Fibroblast of upper back skin (primary cell): Measurements from ENCODE around the gene MBD3L5.
"Not testable (repeated sequence)": the region's sequence is repeated elsewhere in the genome, so short reads cannot be mapped to it uniquely, and the experiment has no call there.

ENCODE experiments used
- DNase-seq: peaks from one replicate; pipeline ENCODE4 v3.0.0-alpha.2; 2013

MBD3L5 gene

GRCh38 chr19:7054635-7055368 lies 24.4 kb downstream of the MBD3L5 start:
- not testable (repeated sequence) for DNase-seq

DNA sequence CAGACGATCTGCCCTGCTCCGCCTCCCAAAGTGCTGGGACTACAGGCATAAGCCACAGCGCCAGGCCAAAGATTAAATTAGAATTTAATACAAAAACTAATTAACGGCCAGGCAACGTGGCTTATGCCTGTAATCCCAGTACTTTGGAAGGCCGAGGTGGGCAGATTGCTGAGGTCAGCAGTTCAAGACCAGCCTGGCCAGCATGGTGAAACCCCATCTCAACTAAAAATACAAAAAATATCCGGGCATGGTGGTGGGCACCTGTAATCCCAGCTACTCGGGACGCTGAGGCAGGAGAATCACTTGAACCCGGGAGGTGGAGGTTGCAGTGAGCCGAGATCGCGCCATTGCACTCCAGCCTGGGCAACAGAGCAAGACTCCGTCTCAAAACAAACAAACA lies 25.3 kb downstream of the MBD3L5 start:
- DNase-seq = not testable (repeated sequence)

DNA sequence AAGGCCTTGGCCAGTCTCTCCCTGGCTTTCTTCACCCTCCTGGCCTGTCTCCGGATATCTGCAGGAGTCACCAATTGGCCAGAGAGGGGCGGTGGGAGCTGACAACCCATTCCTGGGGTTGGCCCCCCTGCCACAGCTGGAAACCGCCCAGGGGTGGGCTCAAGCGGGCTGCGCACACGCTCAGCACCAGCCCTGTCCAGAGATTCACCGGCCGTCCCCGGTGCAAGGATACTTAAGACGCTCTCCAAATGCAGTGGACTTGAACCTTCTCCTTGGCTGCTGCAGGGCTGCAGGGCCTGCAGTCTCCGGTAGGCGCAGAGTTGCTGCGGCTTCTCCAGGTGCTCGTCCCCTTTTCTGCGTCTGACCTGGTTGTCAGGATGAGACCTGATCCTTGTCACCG lies 26.0 kb downstream of the MBD3L5 start:
- DNase-seq = not testable (repeated sequence)

GRCh38 chr19:7058576-7058975 lies 28.2 kb downstream of the MBD3L5 start, which contains the start of gene MBD3L3:
Gene MBD3L3, minus strand, starts transcription at chr19:7058676. Its CDS starts 71 bp downstream, at chr19:7058605.
- DNase-seq = not testable (repeated sequence)

DNA sequence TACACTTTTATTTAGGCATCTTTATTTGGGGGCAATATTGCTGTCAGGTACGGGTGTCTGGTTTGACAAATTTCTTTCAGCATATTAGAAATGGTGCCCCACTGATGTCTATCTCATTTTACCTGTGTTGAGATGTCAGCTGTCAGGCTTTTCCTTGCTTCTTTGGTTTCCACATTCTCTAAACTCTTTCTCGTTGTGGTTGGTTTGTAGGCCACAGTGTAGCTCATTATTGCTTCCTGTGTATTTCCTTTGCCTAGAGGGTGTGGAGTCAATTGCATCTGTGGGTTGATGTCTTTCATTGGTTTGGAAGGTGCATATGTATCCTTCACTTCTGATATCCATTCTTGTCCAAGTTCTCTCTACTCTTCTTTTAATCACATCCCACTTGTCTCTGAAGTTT lies 29.6 kb downstream of the MBD3L5 start:
- not testable (repeated sequence) for DNase-seq

DNA sequence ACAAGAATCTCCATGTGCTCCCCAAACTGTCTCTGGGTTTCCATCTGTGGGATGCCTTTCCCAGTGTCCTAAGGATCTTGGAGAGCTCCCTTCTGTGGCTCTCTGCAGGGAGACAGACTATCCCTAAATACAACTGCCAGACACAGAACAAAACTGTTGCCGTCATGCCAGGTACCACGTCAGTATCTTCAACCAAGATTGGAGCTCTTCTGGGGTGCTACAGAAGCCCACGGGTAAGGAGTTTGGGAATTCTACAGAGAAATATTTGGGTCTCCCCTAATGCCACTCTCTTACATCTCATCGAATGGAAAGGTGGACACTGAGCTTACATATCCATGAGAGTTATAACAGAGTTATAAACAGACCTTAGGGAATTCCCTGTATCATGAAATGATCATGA lies 33.0 kb downstream of the MBD3L5 start:
- DNase-seq = no peak

DNA sequence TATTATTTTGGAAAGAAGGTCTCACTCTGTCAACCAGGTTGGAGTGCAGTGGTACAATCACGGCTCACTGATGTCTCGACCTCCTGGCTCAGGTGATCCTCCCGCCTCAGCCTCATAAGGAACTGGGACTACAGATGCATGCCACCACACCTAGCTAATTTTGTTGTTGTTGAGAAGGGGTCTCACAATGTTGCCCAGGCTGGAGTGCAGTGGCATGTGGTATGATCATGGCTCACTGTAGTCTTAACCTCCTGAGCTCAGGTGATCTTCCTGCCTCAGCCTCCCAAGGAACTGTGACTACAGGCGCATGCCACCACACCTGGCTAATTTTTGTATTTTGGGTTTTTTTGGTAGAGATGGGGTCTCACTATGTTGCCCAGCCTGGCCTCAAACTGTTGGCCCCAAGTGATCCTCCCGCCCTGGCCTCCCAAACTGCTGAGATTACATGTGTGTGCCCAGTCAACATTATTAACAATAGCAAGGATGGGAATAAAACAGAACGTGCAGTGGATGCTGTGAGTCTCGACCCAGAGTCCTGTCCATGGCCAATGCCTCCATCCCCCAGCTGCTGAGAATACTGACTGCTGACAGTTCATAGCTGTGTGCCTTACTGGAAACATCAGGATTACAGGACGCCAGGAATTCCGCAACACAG lies 33.5 kb downstream of the MBD3L5 start:
- DNase-seq = no peak

DNA sequence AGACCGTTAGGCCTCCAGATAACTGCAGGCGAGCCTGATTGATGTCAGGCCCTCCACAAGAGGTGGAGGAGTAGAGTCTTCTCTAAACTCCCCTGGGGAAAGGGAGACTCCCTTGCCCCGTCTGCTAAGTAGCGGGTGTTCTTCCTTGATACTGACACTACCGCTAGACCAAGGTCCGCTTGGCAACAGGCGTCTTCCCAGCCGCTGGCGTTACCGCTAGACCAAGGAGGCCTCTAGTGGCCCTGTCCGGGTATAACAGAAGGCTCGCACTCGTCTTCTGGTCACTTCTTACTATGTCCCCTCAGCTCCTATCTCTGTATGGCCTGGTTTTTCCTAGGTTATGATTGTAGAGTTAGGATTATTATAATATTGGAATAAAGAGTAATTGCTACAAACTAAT lies 36.7 kb downstream of the MBD3L5 start:
- not testable (repeated sequence) for DNase-seq

GRCh38 chr19:7067716-7068115 lies 37.3 kb downstream of the MBD3L5 start:
- DNase-seq = peak; percentile 44

- no peak for DNase-seq
Measured at GRCh38 chr19:7068599-7068998, 38.2 kb downstream of the MBD3L5 start.

DNA sequence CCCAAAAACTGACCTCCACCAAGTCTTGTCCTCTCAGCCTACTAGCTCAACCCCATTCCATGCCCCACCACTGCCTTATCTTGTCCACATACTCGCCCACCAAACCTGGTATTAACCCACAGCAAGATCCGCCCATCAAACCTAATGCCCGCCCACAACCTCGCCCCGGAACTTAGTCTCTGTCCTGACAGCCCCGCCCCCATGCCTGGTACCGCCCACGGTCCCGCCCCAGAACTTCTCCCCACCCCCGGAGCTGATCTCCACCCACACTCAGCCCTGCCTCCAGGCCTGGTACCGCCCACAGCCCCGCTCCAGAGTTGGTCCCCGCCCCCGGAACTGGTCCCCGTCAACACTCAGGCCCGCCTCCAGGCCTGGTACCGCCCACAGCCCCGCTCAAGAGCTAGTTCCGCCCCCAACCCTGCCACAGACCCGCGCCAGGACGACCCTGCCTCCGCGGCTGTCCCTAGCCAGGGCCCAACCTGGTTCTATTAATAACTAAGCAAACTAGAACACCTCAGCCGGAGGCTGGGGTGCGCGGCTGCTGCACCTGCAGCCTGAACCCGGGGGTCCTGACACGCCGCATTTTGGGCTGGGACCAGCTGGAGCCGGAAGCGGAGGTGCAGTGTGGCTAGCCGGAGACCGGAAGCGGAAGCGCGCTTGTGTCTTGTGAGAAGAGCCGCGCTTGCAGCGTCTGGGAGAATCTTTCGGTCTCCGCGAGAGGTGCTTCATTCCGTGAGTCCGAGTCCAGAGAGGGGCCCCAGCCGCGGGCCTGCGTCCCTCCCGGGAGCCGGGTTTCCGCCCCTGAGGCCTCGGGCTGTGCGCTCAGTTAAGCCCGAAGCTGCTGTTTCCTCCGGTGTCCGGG lies 38.9 kb downstream of the MBD3L5 start, which contains the start of gene ZNF557:
ZNF557 (plus strand) TSS at position 662 of the 862 bp plus-strand sequence. CDS start 5,372 bp downstream, outside the sequence.
- peak; percentile 96 for DNase-seq

GRCh38 chr19:7069904-7070226 lies 39.5 kb downstream of the MBD3L5 start:
- no peak for DNase-seq

DNA sequence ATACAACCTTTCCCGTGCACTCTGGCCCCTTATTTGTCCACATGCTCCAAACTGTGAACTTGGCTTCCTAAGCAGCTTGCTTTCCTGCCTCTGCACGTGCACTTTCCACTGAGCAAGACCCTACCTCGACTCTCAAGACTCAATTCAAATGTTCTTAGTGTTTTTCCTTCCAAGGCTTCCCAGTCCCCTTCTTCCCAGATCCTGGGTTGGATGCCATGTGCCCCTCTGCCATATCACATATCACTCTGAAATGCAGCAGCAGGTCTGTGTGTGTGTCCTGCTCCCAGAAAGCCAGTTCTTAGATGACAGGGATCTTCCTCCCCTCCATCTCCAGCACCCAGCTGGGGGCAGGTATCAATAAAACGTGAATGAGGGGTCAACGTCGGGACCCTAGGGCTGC lies 42.2 kb downstream of the MBD3L5 start:
- DNase-seq = no peak

GRCh38 chr19:7074705-7075282 lies 44.4 kb downstream of the MBD3L5 start:
- DNase-seq = no peak

DNA sequence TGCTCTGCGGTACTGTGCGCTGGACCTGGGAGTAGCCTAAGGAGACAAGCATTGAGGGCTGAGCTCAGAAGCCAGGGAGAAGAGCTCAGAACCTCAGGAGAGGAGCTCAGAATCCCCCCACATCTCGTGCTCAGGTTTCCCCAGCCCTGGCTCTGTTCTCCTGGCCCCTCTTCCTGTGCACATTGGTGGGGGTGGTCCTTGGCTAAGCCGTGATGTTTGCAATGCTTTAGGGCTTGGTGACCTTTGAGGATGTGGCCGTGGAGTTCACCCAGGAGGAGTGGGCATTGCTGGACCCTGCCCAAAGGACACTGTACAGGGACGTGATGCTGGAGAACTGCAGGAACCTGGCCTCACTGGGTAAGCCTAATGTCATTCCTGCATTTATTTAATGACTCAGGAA lies 45.8 kb downstream of the MBD3L5 start:
- DNase-seq = no peak

GRCh38 chr19:7078008-7078407 lies 47.6 kb downstream of the MBD3L5 start:
- DNase-seq = no peak
